IPS DF 4.7 (cell line): Measurements from ENCODE around the gene VENTX.
"Not testable (repeated sequence)": the region's sequence is repeated elsewhere in the genome, so short reads cannot be mapped to it uniquely, and the experiment has no call there.

ENCODE experiments used
- DNase-seq: peaks from one replicate; pipeline ENCODE4 v3.0.0-alpha.2; 2013; ENCODE audit warnings: low spot score; ENCODE audit errors: extremely low read depth

The VENTX gene

GRCh38 chr10:133254421-133255120 is 16.9 kb downstream of the VENTX start:
- DNase-seq: no peak

- no peak for DNase-seq
These were observed 17.7 kb downstream of the VENTX start for GRCh38 chr10:133255323-133255722.

- DNase-seq: no peak
These were observed 19.9 kb downstream of the VENTX start for GRCh38 chr10:133257489-133258065.

- no peak for DNase-seq
These were observed 20.6 kb downstream of the VENTX start for GRCh38 chr10:133258066-133258817.

- no peak for DNase-seq
These were observed 21.4 kb downstream of the VENTX start for GRCh38 chr10:133258818-133259601.

- DNase-seq: no peak
These were observed 21.9 kb downstream of the VENTX start for GRCh38 chr10:133259602-133259989.

GRCh38 chr10:133260895-133261725 is 23.5 kb downstream of the VENTX start:
- no peak for DNase-seq

GRCh38 chr10:133261726-133262325 is 24.2 kb downstream of the VENTX start:
- DNase-seq: no peak

GRCh38 chr10:133262696-133263095 is 25.0 kb downstream of the VENTX start:
- DNase-seq: no peak

DNA sequence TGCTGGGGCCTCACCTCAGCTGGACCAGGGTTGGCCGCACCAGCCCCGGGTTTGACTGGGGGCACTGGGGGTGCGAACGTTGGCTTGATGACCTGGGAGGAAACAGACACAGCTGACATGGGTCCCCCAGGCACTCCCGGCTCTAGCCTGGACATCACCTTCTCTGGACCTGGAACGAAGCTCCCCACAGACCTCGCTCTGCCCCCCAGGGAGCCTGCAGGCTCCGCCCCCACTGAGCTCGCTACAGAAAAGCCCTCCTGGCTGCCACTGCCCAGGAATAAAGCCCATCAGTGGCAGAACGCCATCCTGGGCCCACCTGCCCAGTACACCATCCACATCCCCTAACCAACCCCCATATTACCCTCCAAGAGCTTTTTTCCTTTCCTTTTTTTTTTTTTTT is 26.0 kb downstream of the VENTX start:
- no peak for DNase-seq

- DNase-seq: no peak
These were observed 26.8 kb downstream of the VENTX start for GRCh38 chr10:133264461-133264860.

GRCh38 chr10:133265052-133265451 is 27.4 kb downstream of the VENTX start:
- not testable (repeated sequence) for DNase-seq

- DNase-seq: no peak
These were observed 28.6 kb downstream of the VENTX start for GRCh38 chr10:133266056-133266795.

DNA sequence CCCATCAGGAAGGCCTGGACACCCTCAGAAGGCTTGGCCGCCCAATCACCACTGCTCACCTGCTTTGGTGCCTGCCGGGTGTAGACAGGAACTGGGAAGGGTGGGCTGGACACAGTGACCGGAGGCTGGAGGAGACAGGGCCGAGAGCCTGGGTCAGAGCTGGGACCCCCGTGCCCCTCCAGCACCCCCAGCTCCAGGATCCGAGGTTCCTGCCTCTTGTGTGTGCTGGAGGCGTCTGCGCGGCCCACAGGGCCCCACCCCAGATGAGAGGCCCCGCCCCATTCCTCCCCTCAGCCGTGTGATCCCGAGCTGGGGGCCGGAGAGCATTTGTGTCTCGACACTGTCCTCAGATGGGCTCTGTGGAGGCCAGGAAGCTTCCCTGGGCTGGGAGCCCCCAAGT is 29.6 kb downstream of the VENTX start:
- no peak for DNase-seq

GRCh38 chr10:133267829-133268228 is 30.2 kb downstream of the VENTX start:
- DNase-seq: no peak

- no peak for DNase-seq
These were observed 30.9 kb downstream of the VENTX start for GRCh38 chr10:133268532-133268931.

DNA sequence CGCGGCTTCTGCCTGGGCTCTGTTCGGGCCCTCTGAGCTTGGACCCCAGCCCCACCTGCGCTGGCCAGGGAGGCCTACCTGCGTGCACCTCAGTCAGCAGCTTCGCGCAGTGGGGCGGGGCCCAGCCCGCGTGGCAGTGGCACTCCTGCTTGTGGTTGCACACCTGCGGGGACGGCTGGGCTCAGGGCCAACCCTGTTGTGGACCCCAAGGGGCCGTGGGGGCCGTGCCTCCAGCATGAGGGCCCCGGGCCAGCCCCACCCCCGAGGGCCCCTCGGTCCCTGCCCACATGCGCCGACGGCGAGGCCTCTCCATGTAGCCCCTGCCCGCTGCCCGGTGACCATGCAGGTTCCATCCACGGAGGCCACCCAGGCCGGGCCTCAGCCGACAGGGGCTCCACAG is 31.7 kb downstream of the VENTX start:
- no peak for DNase-seq

GRCh38 chr10:133270204-133270603 is 32.5 kb downstream of the VENTX start:
- DNase-seq: no peak

GRCh38 chr10:133270773-133271297 is 33.2 kb downstream of the VENTX start:
- DNase-seq: no peak
